Memory B cell (primary cell): Measurements from ENCODE around the gene ZNF428.

Experiments used
- ATAC-seq: fragments of 150-1000 bp; cut with Tn5 transposase; 2 replicates; pipeline ENCODE4 v1.10.0; 2021; ENCODE audit warnings: low read depth, mild to moderate bottlenecking, moderate library complexity
- DNase-seq, 2 donors: peaks; one replicate each; pipeline ENCODE4 v3.0.0; 2022; ENCODE audit warnings: low spot score in 2 of 2
- H3K27ac Mint-ChIP-seq: one replicate; pipeline ENCODE4 v1.8.0; 2022; ENCODE audit warnings: mild to moderate bottlenecking, moderate library complexity, mixed read lengths
- H3K27me3 Mint-ChIP-seq: one replicate; pipeline ENCODE4 v1.8.0; 2022; ENCODE audit warnings: mixed read lengths
- H3K36me3 Mint-ChIP-seq: one replicate; pipeline ENCODE4 v1.8.0; 2022; ENCODE audit warnings: mild to moderate bottlenecking, mixed read lengths
- H3K4me1 Mint-ChIP-seq: one replicate; pipeline ENCODE4 v1.8.0; 2022; ENCODE audit warnings: mixed read lengths
- H3K4me3 Mint-ChIP-seq: one replicate; pipeline ENCODE4 v1.8.0; 2022; ENCODE audit warnings: mild to moderate bottlenecking, moderate library complexity, mixed read lengths
- H3K9me3 Mint-ChIP-seq: one replicate; pipeline ENCODE4 v1.8.0; 2022; ENCODE audit warnings: mixed read lengths

The ZNF428 gene

GRCh38 chr19:43619262-43620060, at the start of gene ZNF428:
Gene ZNF428, minus strand, starts transcription at chr19:43619629. Its CDS starts 5,325 bp downstream, at chr19:43614304.
- Mint-ChIP-seq H3K36me3 (no peaks in the 10 kb centered on the region), H3K27me3 (no peaks in the 10 kb centered on the region), H3K9me3 (peaks cover 2% of the 10 kb centered on the region), H3K4me3 (peak within 1 kb of the TSS; percentile 98), H3K27ac (peak within 1 kb of the TSS; percentile 94), H3K4me1 (peaks cover 17% of the 10 kb centered on the region)
- ATAC-seq (peak; percentile 84), DNase-seq (peak; percentile 74 to 79)

GRCh38 chr19:43668406-43669109, 49.1 kb upstream of the ZNF428 start:
- H3K9me3 Mint-ChIP-seq: peaks cover 6% of the 10 kb centered on the region
- peaks cover 31% of the 10 kb centered on the region for H3K27me3 Mint-ChIP-seq
- H3K36me3 Mint-ChIP-seq: peaks cover 3% of the 10 kb centered on the region
- peak; percentile 74 for ATAC-seq
- no peak overlapping the region for H3K27ac Mint-ChIP-seq
- DNase-seq: peak; percentile 74 to 75
- peak overlapping the region; percentile 76 for H3K4me3 Mint-ChIP-seq
- H3K4me1 Mint-ChIP-seq: peaks cover 25% of the 10 kb centered on the region

- H3K4me1 Mint-ChIP-seq: peaks cover 26% of the 10 kb centered on the region
Observed at GRCh38 chr19:43667876-43668405, 48.5 kb upstream of the ZNF428 start.

GRCh38 chr19:43667126-43667875, 47.9 kb upstream of the ZNF428 start:
- Mint-ChIP-seq H3K36me3 (peaks cover 3% of the 10 kb centered on the region), H3K9me3 (peaks cover 6% of the 10 kb centered on the region), H3K27me3 (peaks cover 32% of the 10 kb centered on the region), H3K4me1 (peaks cover 26% of the 10 kb centered on the region), H3K4me3 (no peak overlapping the region), H3K27ac (no peak overlapping the region)
- DNase-seq (no peak), ATAC-seq (no peak)

More at GRCh38 chr19:43667876-43668405, 48.5 kb upstream of the ZNF428 start:
- Mint-ChIP-seq H3K36me3 (peaks cover 3% of the 10 kb centered on the region), H3K9me3 (peaks cover 6% of the 10 kb centered on the region), H3K4me3 (peak overlapping the region; percentile 76), H3K27me3 (peaks cover 31% of the 10 kb centered on the region), H3K27ac (no peak overlapping the region)
- no peak for ATAC-seq
- DNase-seq: no peak

GRCh38 chr19:43664018-43664417, 44.6 kb upstream of the ZNF428 start:
- Mint-ChIP-seq H3K27ac (no peak overlapping the region), H3K36me3 (peaks cover 3% of the 10 kb centered on the region), H3K9me3 (peaks cover 7% of the 10 kb centered on the region), H3K4me1 (peaks cover 23% of the 10 kb centered on the region), H3K4me3 (no peak overlapping the region), H3K27me3 (peaks cover 25% of the 10 kb centered on the region)
- DNase-seq (no peak), ATAC-seq (peak; percentile 23)

GRCh38 chr19:43662487-43662886, 43.1 kb upstream of the ZNF428 start:
- no peak overlapping the region for H3K4me3 Mint-ChIP-seq

GRCh38 chr19:43660971-43661360, 41.5 kb upstream of the ZNF428 start:
- Mint-ChIP-seq H3K36me3 (peaks cover 3% of the 10 kb centered on the region), H3K9me3 (peaks cover 5% of the 10 kb centered on the region), H3K27me3 (peaks cover 15% of the 10 kb centered on the region), H3K4me3 (no peak overlapping the region), H3K27ac (no peak overlapping the region), H3K4me1 (peaks cover 13% of the 10 kb centered on the region)
- no peak for DNase-seq
- ATAC-seq: no peak

More at GRCh38 chr19:43662487-43662886, 43.1 kb upstream of the ZNF428 start:
- H3K27me3 Mint-ChIP-seq: peaks cover 17% of the 10 kb centered on the region
- ATAC-seq (no peak), DNase-seq (no peak)
- H3K4me1 Mint-ChIP-seq: peaks cover 13% of the 10 kb centered on the region
- peaks cover 5% of the 10 kb centered on the region for H3K9me3 Mint-ChIP-seq
- H3K36me3 Mint-ChIP-seq: peaks cover 3% of the 10 kb centered on the region
- no peak overlapping the region for H3K27ac Mint-ChIP-seq

- DNase-seq (no peak), ATAC-seq (no peak)
- no peak overlapping the region for H3K4me3 Mint-ChIP-seq
- H3K27ac Mint-ChIP-seq: no peak overlapping the region
- H3K9me3 Mint-ChIP-seq: peaks cover 5% of the 10 kb centered on the region
- peaks cover 15% of the 10 kb centered on the region for H3K27me3 Mint-ChIP-seq
- H3K36me3 Mint-ChIP-seq: peaks cover 3% of the 10 kb centered on the region
- H3K4me1 Mint-ChIP-seq: peaks cover 13% of the 10 kb centered on the region
Observed at GRCh38 chr19:43660301-43660970, 41.0 kb upstream of the ZNF428 start.

- ATAC-seq: no peak
- no peak overlapping the region for H3K4me3 Mint-ChIP-seq
Observed at GRCh38 chr19:43658494-43658893, 39.1 kb upstream of the ZNF428 start.

GRCh38 chr19:43658001-43658400, 38.6 kb upstream of the ZNF428 start:
- Mint-ChIP-seq H3K4me3 (no peak overlapping the region), H3K36me3 (peaks cover 3% of the 10 kb centered on the region), H3K27me3 (peaks cover 7% of the 10 kb centered on the region), H3K27ac (no peak overlapping the region), H3K4me1 (no peaks in the 10 kb centered on the region), H3K9me3 (peaks cover 5% of the 10 kb centered on the region)
- DNase-seq: no peak
- no peak for ATAC-seq

More at GRCh38 chr19:43658494-43658893, 39.1 kb upstream of the ZNF428 start:
- H3K27ac Mint-ChIP-seq: no peak overlapping the region
- H3K27me3 Mint-ChIP-seq: peaks cover 7% of the 10 kb centered on the region
- H3K36me3 Mint-ChIP-seq: peaks cover 3% of the 10 kb centered on the region
- H3K9me3 Mint-ChIP-seq: peaks cover 5% of the 10 kb centered on the region
- no peak for DNase-seq
- H3K4me1 Mint-ChIP-seq: peaks cover under 1% of the 10 kb centered on the region

- ATAC-seq (no peak), DNase-seq (no peak)
- Mint-ChIP-seq H3K27ac (no peak overlapping the region), H3K9me3 (peaks cover 5% of the 10 kb centered on the region), H3K27me3 (peaks cover 5% of the 10 kb centered on the region), H3K4me3 (no peak overlapping the region), H3K4me1 (peaks cover 5% of the 10 kb centered on the region), H3K36me3 (peaks cover 3% of the 10 kb centered on the region)
Observed at GRCh38 chr19:43656436-43656835, 37.0 kb upstream of the ZNF428 start.

- peaks cover 8% of the 10 kb centered on the region for H3K27me3 Mint-ChIP-seq
- no peak for ATAC-seq
Observed at GRCh38 chr19:43652546-43652874, 33.1 kb upstream of the ZNF428 start.

GRCh38 chr19:43651758-43652545, 32.5 kb upstream of the ZNF428 start:
- no peaks in the 10 kb centered on the region for H3K36me3 Mint-ChIP-seq
- H3K27me3 Mint-ChIP-seq: peaks cover 7% of the 10 kb centered on the region
- no peaks in the 10 kb centered on the region for H3K9me3 Mint-ChIP-seq
- peak; percentile 68 for ATAC-seq
- H3K27ac Mint-ChIP-seq: no peak overlapping the region
- peak; percentile 41 to 42 for DNase-seq
- peaks cover 5% of the 10 kb centered on the region for H3K4me1 Mint-ChIP-seq
- peak overlapping the region; percentile 14 for H3K4me3 Mint-ChIP-seq

More at GRCh38 chr19:43652546-43652874, 33.1 kb upstream of the ZNF428 start:
- Mint-ChIP-seq H3K4me1 (peaks cover 5% of the 10 kb centered on the region), H3K36me3 (no peaks in the 10 kb centered on the region), H3K27ac (no peak overlapping the region), H3K9me3 (no peaks in the 10 kb centered on the region), H3K4me3 (no peak overlapping the region)
- DNase-seq: no peak
